Ishikawa (cell line): Measurements from ENCODE around the gene MMP11.

ENCODE experiments used
- MAX ChIP-seq: IDR thresholded peaks from 2 replicates; pipeline ENCODE4 v1.6.1; 2012
- NFIC ChIP-seq: IDR thresholded peaks from 2 replicates; pipeline ENCODE4 v1.6.1; 2012
- RAD21 ChIP-seq: IDR thresholded peaks from 2 replicates; pipeline ENCODE4 v1.6.1; 2012; ENCODE audit warnings: low read depth
- TCF12 ChIP-seq: IDR thresholded peaks from 2 replicates; pipeline ENCODE4 v1.6.1; 2012; ENCODE audit warnings: low read depth

GRCh38 chr22:23763954-23764353 lies 8.7 kb upstream of the MMP11 start:
- TF ChIP-seq MAX, result no peak
- no peak for TF ChIP-seq RAD21
- no peak for TF ChIP-seq NFIC
- no peak for TF ChIP-seq TCF12
